HuH-7.5 (cell line): ENCODE measurements around the gene OLFM3.

Experiments
- DNase-seq: peaks from one replicate; pipeline ENCODE4 v3.0.0; 2011; ENCODE audit warnings: low spot score

Gene OLFM3

DNA sequence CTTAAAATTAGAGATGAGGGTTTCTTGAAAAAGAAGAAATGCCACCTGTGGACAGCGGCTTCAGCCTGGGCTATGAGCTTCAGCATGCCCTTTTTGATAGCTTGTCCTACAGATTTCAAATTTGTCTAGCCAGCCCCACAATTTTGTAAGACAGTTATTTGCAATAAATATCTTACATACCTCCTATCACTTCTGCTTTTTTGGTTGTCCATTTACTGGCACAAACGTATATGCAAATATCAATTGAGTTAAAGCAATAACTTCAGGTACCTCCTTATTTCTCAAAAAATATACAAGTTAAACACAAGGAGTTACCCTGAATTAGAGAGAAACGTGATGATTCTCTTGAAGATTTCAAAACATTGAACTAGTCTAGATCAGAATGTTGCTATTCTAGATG, 53.5 kb downstream of the OLFM3 start:
- DNase-seq = no peak

GRCh38 chr1:101942516-101943193, 54.1 kb downstream of the OLFM3 start:
- DNase-seq = no peak

- no peak for DNase-seq
Measured at GRCh38 chr1:101938681-101939080, 58.0 kb downstream of the OLFM3 start.

- no peak for DNase-seq
Measured at GRCh38 chr1:101929343-101929742, 67.4 kb downstream of the OLFM3 start.

- no peak for DNase-seq
Measured at GRCh38 chr1:101928829-101929228, 67.9 kb downstream of the OLFM3 start.

DNA sequence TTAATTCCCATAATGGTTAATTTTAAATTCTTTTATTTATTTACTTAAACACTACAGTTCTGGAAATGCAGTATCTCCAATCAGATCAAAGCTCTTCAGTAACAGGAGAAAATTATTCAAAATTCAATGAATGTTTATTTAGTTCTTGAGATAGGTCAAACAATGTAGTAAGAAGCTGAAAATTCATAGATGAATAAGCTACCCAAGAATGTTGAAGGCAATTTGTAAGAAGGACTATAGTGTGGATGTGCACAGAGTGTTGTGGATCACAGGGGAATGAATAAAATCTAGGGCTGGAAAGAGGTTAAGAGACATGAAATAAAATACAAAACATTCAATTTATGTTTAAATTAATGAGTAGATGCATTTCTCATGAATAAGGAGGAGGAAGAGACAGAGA, 72.0 kb downstream of the OLFM3 start:
- DNase-seq = no peak

DNA sequence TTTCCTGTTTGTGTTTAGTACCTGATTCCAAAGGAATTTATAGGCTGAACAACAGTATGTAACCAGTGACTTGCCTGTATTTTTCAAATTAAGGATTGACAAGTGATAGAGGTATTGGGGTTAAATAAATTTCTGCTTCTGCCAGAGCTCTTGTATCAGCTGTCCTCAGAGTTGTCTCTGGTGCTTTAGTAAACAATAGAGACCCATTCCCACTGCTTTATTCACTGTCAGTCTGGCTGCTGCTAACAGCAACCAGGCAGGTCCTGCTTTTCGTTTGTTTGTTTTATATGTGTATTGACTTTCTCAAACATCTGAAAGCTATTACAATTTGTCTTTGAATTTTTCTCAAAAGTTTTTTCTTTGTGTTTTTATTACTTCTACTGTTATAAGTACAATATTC, 76.1 kb downstream of the OLFM3 start:
- DNase-seq = no peak

- DNase-seq = no peak
Measured at GRCh38 chr1:101918277-101918676, 78.4 kb downstream of the OLFM3 start.

GRCh38 chr1:101915597-101915996, 81.1 kb downstream of the OLFM3 start:
- DNase-seq = no peak

- DNase-seq = no peak
Measured at GRCh38 chr1:101914473-101915242, 82.1 kb downstream of the OLFM3 start.

DNA sequence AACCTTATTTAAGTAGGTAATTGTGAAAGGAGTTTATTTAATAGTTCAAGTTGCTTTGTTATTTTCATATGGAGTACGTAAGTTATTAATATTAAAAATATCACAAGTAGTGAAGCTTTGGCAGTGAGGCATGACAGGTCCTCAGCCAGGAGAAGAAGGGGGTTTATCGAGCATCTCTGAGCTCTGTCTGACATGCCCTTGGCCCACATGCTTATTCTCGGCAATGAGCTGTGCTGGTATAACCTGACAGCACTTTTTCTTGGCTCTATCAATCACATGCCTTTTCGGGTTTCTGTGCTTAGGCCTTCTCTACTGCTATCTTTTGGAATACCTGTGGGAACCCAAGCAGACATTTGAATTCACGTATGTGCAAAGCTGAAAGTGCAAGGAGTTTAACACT, 84.8 kb downstream of the OLFM3 start:
- DNase-seq = no peak

- DNase-seq = no peak
Measured at GRCh38 chr1:101908980-101909379, 87.7 kb downstream of the OLFM3 start.

DNA sequence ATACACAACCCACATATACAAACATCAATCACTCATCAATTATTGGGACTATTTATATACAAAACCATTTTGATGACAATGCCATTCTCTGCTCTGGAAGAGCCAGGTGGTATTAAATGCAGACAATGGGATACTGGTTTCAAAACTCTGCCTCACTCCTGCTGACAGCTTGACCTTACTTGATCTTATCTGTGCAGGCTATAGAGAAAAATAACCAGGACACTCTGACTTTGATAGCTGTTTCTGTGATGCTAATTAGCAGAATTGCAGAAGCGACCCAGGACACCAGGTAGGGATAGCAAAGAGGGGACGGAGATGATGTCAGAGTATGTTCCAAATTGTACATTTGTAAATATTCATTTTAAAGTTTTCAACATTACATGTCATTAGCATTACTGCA, 89.5 kb downstream of the OLFM3 start:
- no peak for DNase-seq

- DNase-seq = no peak
Measured at GRCh38 chr1:101905283-101905835, 91.4 kb downstream of the OLFM3 start.

DNA sequence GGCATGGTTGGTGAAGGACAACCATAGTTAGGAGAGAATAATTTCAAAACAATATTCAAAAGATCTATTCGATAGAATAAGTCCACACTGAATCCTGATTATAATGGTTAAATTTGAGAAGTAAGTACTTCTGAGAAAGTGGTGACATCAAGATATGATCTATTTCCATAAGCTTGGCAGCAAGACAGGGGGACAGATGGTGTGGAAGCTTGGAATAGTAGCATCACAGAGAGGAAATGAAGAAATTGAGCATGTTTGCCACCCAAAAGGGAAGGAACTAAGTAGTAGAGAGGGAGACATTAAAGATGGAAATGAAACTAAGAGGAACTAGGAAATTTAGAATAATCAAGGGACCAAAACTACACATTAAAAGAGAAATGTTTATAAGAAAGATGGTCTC, 94.5 kb downstream of the OLFM3 start:
- no peak for DNase-seq

DNA sequence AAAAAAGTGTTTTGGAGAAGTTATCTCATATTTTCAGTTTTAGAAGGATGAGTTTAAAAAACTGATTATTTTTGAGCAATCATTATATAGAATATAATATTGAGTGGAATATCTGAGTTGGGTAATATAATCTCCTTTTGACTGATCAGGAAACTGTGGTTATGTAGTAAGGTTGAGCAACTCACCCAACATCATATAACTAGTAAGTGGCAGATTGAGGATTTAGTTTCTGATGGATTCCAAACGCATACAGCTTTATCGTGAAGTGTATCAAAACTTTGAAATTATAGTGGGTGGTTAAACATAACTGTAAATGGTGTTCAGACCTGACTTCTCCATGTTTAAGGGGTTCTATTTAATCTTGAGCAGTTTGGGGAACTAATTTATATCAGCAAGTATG, 98.6 kb downstream of the OLFM3 start:
- no peak for DNase-seq

GRCh38 chr1:101884621-101885020, 112.1 kb downstream of the OLFM3 start:
- no peak for DNase-seq

- no peak for DNase-seq
Measured at GRCh38 chr1:101875891-101876290, 120.8 kb downstream of the OLFM3 start.

GRCh38 chr1:101873672-101874071, 123.1 kb downstream of the OLFM3 start:
- DNase-seq = no peak

- DNase-seq = no peak
Measured at GRCh38 chr1:101859941-101860340, 136.8 kb downstream of the OLFM3 start.

DNA sequence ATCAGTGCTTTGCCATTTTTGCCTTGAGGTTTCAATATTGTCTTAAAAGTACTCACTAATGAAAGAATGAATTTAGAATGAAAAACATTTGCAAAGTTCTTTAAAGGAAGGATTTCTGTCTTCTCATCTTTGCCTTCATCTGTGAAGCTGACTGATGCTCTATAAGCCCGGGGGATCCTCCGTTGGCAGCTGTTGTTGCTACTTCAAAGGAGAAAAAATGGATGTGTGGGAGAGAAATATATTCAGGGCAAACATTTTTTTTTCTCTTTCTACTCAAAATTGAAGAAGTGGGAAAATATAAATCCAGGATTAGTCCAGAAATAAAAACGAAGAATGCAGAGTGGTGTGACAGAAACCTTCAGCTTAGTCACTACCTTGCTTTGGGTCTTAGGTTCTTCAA, 142.5 kb downstream of the OLFM3 start:
- no peak for DNase-seq

- no peak for DNase-seq
Measured at GRCh38 chr1:101852936-101853335, 143.8 kb downstream of the OLFM3 start.

DNA sequence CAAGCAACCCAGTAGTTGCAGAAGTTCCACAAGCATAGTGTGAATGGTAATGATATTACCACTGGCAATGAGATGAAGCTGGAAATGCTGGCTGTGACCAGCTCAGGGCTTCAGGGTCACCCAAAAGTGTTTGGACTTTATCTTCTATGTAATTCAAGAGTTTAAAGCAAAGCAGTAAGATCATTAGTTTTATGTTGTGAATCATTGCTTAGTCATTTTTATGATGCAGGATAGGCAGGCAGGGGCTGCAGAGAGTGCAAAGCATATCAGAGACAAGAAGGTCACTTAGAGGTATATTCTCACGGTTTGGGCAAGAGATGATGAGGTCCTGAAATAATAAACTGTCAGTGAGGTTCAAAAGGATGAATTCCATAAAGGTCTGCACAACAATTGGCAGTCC, 147.4 kb downstream of the OLFM3 start:
- no peak for DNase-seq

GRCh38 chr1:101847626-101848025, 149.1 kb downstream of the OLFM3 start:
- DNase-seq = no peak
